Measurements from ENCODE around the gene BCKDHB.
"Not testable (repeated sequence)": the region's sequence is repeated elsewhere in the genome, so short reads cannot be mapped to it uniquely, and the experiment has no call there.

BCKDHB gene

GRCh38 chr6:80210618-80211017 lies 104.1 kb downstream of the BCKDHB start:
- Histone ChIP-seq H3K27ac (replicated peaks) (no peak overlapping the region), H3K4me3 (replicated peaks; ENCODE audit: insufficient read depth, low read length) (no peak overlapping the region), H3K27me3 (ENCODE audit: insufficient read depth, poor library complexity, severe bottlenecking) (no peaks in the 10 kb centered on the region)
- DNase-seq (ENCODE audit: low read depth in 1 of 2, low spot score in 1 of 2) = no peak
- no peak for TF ChIP-seq CTCF (IDR thresholded peaks at IDR 0.05; ENCODE audit: insufficient read depth, low read length)
- no peak for TF ChIP-seq POLR2AphosphoS5 (IDR thresholded peaks at IDR 0.05; ENCODE audit: low read depth)
- no peak for TF ChIP-seq REST (IDR thresholded peaks at IDR 0.05; ENCODE audit: insufficient replicate concordance, low read depth)
- TF ChIP-seq SPI1 (IDR thresholded peaks at IDR 0.05; ENCODE audit: borderline replicate concordance, low read depth) = no peak
- no peak for TF ChIP-seq GABPA (IDR thresholded peaks at IDR 0.05; ENCODE audit: low read depth)

- TF ChIP-seq GABPA (IDR thresholded peaks at IDR 0.05; ENCODE audit: low read depth) (no peak), REST (IDR thresholded peaks at IDR 0.05; ENCODE audit: insufficient replicate concordance, low read depth) (no peak), POLR2AphosphoS5 (IDR thresholded peaks at IDR 0.05; ENCODE audit: low read depth) (no peak)
- Histone ChIP-seq H3K27ac (replicated peaks) (peak overlapping the region; percentile 21; the same call in 1 of the 2 replicates), H3K27me3 (ENCODE audit: insufficient read depth, poor library complexity, severe bottlenecking) (no peaks in the 10 kb centered on the region), H3K4me3 (replicated peaks; ENCODE audit: insufficient read depth, low read length) (no peak overlapping the region)
- DNase-seq (ENCODE audit: low read depth in 1 of 2, low spot score in 1 of 2) = no peak
Measured at GRCh38 chr6:80211286-80211685, 104.8 kb downstream of the BCKDHB start.

GRCh38 chr6:80211890-80212289 lies 105.4 kb downstream of the BCKDHB start:
- not testable (repeated sequence) for H3K4me3 ChIP-seq (replicated peaks; ENCODE audit: insufficient read depth, low read length); H3K27me3 ChIP-seq (ENCODE audit: insufficient read depth, poor library complexity, severe bottlenecking); H3K27ac ChIP-seq (replicated peaks)
- peak in 1 of 2 experiments; percentile 77 for DNase-seq (ENCODE audit: low read depth in 1 of 2, low spot score in 1 of 2)
- TF ChIP-seq SPI1 (IDR thresholded peaks at IDR 0.05; ENCODE audit: borderline replicate concordance, low read depth) (peak; percentile 84), POLR2AphosphoS5 (IDR thresholded peaks at IDR 0.05; ENCODE audit: low read depth) (peak; percentile 57; the same call in 1 of the 2 replicates)

- TF ChIP-seq GABPA (IDR thresholded peaks at IDR 0.05; ENCODE audit: low read depth) (no peak), REST (IDR thresholded peaks at IDR 0.05; ENCODE audit: insufficient replicate concordance, low read depth) (no peak), CTCF (IDR thresholded peaks at IDR 0.05; ENCODE audit: insufficient read depth, low read length) (peak; percentile 51)
- Histone ChIP-seq H3K27ac (replicated peaks) (no peak overlapping the region), H3K4me3 (replicated peaks; ENCODE audit: insufficient read depth, low read length) (no peak overlapping the region), H3K27me3 (ENCODE audit: insufficient read depth, poor library complexity, severe bottlenecking) (no peaks in the 10 kb centered on the region)
- DNase-seq (ENCODE audit: low read depth in 1 of 2, low spot score in 1 of 2) = peak in 1 of 2 experiments; percentile 39
Measured at GRCh38 chr6:80214436-80215022, 108.1 kb downstream of the BCKDHB start.

Data from HL-60 (cell line).